GM06990 (cell line): ENCODE results near the gene ZNF14.

ENCODE experiments used
- DNase-seq: peaks from one replicate; pipeline ENCODE4 v3.0.0-alpha.2; 2011; ENCODE audit not compliant: insufficient read length; ENCODE audit errors: extremely low read depth
- H3K27me3 ChIP-seq: replicated peaks from 2 replicates; pipeline ENCODE4 v1.6.0; 2011; ENCODE audit warnings: low read length; ENCODE audit not compliant: control insufficient read depth, insufficient read depth
- H3K36me3 ChIP-seq: 2 replicates; pipeline ENCODE4 v1.5.1; 2011; ENCODE audit warnings: low read length; ENCODE audit not compliant: control insufficient read depth, insufficient read depth
- H3K4me3 ChIP-seq: replicated peaks from 2 replicates; pipeline ENCODE4 v1.5.1; 2011; ENCODE audit warnings: low read depth, mild to moderate bottlenecking, control low read depth, low read length
- CTCF ChIP-seq: IDR thresholded peaks from 2 replicates; pipeline ENCODE4 v1.5.1; 2011; ENCODE audit warnings: low read length, control low read depth, mild to moderate bottlenecking, inconsistent platforms; ENCODE audit not compliant: insufficient read depth, poor library complexity, severe bottlenecking

Gene ZNF14

GRCh38 chr19:19750842-19751790 is 18.2 kb upstream of the ZNF14 start:
- no peak for DNase-seq
- no peaks in the 10 kb centered on the region for H3K27me3 ChIP-seq

DNA sequence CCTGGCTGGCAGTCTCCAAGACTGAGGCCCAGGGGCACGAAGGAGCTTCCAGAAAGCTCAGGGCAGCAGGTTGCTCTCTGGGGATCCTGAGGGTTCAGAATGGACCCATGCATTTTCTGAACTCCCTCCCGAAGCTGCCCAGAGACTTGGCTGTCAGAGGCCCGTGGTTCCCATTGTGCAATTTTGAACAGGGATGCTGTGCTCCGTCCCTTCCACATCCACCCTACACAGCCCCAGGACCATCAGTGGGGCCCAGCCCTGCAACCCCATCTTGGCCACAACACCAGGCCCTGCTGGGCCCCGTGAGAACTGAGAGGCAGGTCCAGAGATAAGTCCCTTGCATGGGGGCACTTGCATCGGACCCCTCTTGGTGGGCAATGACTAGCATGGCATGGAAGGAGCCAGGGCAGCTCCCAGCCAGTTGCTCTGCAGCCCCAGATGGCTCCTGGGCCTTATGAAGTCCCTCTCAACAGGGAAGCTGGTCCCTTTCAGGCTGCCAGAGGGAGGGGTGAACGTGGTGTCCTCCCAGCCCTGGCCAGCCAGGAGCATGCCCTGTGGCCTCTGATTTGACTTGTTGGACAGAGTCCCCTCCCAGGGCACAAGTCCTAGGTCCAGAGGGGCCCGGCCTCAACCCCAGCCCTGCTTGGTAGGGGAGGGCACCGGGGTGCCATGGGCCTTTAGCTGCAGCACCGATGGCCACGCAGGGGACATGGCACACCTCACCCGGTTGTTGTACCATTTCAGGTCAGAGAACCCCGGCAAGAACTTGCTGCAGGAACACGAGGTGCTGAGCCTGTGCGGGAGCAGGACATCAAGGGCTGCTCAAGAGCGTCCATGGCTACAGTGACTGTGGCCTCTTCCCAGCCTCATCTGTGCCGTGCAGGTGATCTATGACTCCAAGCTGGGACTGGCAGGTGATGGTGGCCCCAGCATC is 17.3 kb upstream of the ZNF14 start:
- Histone ChIP-seq H3K4me3 (no peak overlapping the region), H3K36me3 (no peaks in the 10 kb centered on the region), H3K27me3 (no peaks in the 10 kb centered on the region)
- DNase-seq: no peak
- no peak for TF ChIP-seq CTCF

More at GRCh38 chr19:19750842-19751790, 18.2 kb upstream of the ZNF14 start:
- Histone ChIP-seq H3K4me3 (no peak overlapping the region), H3K36me3 (no peaks in the 10 kb centered on the region)
- TF ChIP-seq CTCF: no peak

DNA sequence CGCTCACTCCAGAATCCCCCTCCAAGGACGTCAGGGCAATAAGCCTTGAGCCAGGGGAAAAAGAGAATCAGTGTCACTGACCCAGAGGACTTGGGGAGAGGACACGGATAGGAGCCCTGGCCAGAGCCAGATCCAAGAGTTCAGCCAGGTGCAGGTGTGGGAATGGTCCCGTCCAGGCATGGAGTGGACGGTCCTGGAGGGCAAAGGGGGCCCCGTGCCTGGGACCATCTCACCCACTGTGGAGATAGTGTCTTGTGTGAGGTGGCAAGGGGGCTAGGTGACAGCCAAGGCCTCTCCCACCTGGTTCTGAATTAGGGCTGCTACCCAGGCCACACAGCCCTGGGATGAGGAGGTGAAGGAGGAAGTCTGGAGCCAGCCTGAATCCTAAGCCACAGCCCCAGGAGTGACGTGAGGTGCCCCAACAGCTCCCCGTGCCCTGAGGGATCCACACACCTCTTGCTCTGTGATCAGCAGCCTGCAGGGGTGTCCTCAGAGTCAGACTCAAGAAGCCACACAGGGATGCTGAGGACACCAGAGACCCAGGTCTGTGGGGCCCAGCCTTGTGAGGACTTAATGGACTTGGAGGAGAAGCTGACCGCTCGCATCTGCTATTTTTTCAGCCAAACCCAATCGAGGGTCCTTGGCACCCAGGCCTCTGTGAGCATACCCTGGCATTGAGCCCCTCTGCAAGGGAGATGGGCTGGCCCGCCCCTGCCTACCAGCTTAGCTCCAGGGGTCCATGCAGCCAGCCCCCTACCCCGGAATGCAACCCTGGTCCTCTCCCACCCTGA is 16.4 kb upstream of the ZNF14 start:
- TF ChIP-seq CTCF: no peak
- H3K36me3 ChIP-seq: no peaks in the 10 kb centered on the region
- no peak for DNase-seq
- H3K4me3 ChIP-seq: no peak overlapping the region
- H3K27me3 ChIP-seq: no peaks in the 10 kb centered on the region

GRCh38 chr19:19748249-19748938 is 15.5 kb upstream of the ZNF14 start:
- no peak for TF ChIP-seq CTCF
- no peak for DNase-seq
- Histone ChIP-seq H3K4me3 (no peak overlapping the region), H3K27me3 (no peaks in the 10 kb centered on the region), H3K36me3 (no peaks in the 10 kb centered on the region)
